ENCODE results near the gene PPP1R3D. TPM values are rescaled to one million over a fixed set of nuclear protein-coding genes. Genes with fewer than 3 reads are reported as not detected.
"Not testable (repeated sequence)": the region's sequence is repeated elsewhere in the genome, so short reads cannot be mapped to it uniquely, and the experiment has no call there.

PPP1R3D gene
- total RNA-seq, 1 donor from 2014 or later = 9.2 TPM

DNA sequence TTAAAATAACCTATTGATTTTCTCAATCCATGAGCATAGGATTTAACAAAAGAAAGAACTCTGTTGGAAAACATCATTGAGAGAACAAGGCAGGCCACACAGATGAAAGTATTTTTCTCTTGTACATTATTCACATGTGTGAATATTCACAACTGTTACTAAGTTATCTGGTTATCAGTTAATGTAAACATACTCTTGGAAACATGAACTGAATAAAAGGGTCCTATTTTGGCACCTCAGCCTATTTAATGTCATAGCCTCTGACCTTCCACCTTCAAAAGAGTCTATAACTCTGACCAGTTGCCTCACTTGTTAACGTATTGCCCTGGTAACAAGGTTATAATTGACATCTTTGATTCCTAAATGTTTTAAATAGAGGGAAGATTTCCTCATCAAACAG is 14.7 kb downstream of the PPP1R3D start:
- no peak for DNase-seq (ENCODE audit: low spot score)

DNA sequence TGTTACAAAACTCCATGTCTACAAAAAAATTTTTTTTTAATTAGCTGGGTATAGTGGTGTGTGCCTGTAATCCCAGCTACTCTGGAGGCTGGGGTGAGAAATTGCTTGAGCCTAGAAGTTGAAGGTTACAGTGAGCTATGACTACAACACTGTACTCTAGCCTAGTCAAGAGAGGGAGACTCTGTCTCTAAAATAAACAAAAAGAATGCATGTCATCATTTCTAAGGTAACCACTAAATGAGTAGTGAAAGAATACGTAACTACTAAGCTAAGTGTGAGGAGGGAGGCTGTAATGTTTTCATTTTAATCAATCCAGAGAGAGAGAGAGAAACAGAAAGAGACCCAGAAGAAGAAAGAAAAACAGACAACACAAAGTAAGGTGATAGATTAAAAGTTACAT is 16.6 kb downstream of the PPP1R3D start:
- DNase-seq (ENCODE audit: low spot score) = no peak

DNA sequence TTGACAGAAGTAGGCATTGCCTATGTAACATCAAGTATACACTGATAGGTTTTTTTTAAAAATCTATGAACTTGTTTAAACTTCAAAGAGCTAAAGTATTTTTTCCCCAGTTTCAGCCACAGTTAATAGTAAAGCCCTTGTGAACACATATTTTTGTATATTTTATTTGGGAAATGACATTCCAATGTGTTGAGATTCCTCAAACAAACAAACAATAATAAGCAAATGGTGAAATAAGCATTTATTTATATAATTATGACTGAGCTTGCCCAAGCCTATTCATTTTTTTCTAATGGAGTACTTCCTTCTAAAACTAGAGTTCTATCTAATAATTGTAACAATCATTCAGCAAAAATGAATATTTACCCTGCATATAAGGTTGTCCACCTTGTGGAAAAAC is 19.2 kb downstream of the PPP1R3D start:
- no peak for DNase-seq (ENCODE audit: low spot score)

DNA sequence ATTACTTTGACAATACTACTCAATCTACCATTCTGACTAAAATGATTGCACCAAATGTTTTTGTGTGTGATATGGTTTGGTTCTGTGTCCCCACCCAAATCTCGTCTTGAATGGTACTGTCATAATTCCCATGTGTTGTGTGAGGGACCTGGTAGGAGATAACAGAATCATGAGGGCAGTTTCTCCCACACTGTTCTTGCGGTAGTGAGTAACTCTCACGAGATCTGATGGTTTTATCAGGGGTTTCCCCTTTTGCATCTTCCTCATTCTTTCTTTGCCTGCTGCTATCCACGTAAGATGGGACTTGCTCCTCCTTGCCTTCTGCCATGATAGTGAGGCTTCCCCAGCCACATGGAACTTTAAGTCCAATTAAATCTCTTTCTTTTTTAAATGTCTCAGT is 27.5 kb downstream of the PPP1R3D start:
- no peak for DNase-seq (ENCODE audit: low spot score)

DNA sequence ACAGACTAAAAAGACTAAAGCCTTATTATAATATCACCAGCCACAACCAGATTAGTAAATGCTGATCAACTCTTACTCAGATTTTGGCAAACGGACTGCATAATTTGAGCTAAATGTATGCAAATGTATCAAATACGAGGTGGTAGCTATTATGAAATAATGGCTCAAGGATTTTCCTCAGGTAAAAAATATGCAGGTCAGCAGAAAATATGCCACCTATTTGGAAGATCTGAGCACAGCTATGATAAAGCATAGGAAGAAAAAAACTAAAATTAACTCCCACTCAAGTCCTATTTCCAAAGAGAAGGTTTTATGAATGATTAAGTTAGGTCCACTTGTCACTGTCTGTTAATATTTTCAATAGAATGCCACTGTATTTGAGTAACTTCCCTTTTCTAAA is 29.1 kb downstream of the PPP1R3D start:
- DNase-seq (ENCODE audit: low spot score) = no peak

DNA sequence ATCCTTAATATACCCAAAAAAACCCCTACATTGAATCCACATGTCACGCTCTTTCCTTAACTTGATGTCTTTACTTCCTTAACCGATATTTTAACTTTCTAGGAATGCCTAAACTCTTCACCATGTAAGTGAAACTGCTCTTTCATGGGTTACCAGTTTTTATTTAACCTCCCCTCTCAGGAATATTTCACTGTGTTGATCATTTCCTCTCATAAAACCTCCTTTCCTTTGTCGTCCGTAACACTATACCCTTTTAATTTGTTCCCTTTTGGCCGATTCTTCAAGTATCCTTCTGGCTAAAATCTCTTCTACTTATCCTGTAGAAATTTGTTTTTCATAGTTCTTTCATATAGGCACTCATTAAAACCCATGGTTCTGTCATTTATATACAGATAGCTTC is 31.2 kb downstream of the PPP1R3D start:
- DNase-seq (ENCODE audit: low spot score) = no peak

DNA sequence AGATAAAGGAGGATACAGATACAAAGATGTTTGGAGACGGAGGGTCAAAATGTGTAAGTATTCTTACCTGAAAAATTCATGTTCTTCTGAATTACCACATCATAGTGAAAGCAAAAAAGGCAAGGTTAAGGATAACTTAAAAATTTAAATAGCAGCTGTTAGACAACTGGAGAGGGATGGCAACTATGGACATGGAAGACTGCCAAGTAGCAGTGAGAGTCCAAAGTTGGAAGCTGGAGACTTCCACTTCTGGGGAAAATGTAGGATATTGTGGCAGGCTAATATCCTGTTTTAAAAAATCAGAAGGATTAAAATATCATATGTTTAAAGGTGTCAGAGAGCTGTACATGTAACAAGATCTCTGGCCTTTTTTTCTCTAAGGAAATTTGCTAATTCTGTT is 36.5 kb downstream of the PPP1R3D start:
- no peak for DNase-seq (ENCODE audit: low spot score)

DNA sequence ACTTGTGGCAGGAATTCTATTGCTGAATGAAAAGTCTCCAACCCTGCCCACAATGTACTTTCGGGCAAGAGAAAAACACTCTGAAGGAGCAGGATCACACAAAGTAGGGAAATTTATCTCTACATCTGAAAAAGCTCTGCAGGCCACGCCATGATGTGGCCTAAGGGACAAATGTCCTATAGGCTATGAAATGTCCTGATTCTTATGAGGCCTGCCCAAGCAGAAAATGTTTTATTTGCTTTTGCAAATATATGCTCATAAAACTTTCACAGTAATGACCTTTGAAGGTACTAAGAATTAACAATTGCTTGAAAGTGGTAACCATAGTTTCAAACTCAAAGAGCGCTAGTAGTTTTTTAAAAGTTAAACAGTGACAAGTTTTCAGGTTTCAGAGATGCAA is 37.6 kb downstream of the PPP1R3D start:
- no peak for DNase-seq (ENCODE audit: low spot score)

DNA sequence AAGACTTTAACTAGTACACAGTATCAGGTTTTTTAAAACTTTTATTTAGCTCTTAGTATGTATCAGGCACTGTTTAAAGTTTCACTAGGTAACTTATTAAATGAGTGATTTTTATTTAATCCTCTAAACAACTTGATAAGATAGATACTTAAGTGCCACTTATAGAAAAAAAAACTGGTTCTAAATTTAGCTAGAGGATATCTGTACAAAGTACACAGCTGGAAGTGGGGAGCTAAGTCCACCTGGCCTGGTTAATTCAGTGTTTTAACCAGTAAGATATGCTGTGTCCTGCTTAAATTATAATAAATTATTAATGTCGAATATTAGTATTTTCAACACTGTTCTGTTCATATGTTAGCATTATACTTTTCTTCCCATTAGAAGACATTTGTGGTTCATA is 44.2 kb downstream of the PPP1R3D start:
- DNase-seq (ENCODE audit: low spot score) = no peak

DNA sequence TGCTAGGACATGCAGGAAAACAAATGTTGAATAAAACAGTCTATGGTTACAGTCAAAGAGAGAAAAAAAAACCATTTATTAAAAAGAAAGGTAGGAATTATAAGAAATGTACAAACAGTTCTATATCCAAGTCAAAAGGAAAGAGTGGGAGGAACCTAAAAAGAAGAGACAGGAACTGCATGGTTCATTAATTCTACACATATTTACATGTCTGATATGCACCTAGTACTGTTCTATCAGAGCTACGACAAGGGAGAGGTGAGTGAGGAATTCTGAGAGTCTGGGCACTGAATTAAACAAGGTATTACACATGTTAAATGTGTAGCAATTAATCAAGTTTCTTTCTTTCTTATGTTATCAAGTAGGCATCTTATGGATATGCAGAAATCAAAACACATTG is 48.5 kb downstream of the PPP1R3D start:
- DNase-seq (ENCODE audit: low spot score) = no peak

DNA sequence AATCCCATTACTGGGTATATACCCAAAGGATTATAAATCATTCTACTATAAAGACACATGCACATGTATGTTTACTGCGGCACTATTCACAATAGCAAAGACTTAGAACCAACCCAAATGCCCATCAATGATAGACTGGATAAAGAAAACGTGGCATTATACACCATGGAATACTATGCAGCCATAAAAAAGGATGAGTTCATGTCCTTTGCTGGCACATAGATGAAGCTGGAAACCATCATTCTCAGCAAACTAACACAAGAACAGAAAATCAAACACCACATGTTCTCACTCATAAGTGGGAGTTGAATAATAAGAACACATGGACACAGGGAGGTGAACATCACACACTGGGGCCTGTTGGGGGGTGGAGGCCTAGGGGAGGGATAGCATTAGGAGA is 50.1 kb downstream of the PPP1R3D start:
- DNase-seq (ENCODE audit: low spot score) = not testable (repeated sequence)

DNA sequence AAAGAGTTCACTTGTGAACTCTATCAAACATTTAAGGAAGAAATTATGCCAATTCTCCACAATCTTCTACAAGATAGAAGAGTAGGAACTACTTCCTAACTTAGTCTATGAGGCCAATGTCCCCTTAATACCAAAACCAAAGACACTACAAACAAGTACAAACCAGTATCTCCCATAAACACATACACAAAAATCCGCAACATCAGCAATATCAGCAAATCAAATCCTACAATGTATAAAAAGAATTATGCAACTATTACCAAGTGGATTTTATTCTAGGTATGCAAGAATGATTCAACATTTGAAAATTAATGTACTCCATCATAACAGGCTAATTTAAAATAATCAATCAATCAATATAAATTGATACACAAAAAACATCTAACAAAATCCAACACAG is 52.1 kb downstream of the PPP1R3D start:
- no peak for DNase-seq (ENCODE audit: low spot score)

Other genes starting within 250 kb of the PPP1R3D start
- 3.2 TPM for gene SYCP2, start 6.7 kb downstream of the PPP1R3D start, total RNA-seq
- gene FAM217B, start 84 bp upstream of the PPP1R3D start, total RNA-seq = 19.7 TPM
- gene CDH26, start 18.1 kb upstream of the PPP1R3D start, total RNA-seq = 31.0 TPM